Liver (tissue), 3 donors: ENCODE measurements around the gene SLC12A1.

Experiments
- EGR1 ChIP-seq, 2 donors: IDR thresholded peaks; 2 replicates each; pipeline ENCODE4 v1.6.1; 2016 to 2018; ENCODE audit warnings: antibody characterized with exemption in 2 of 2, low read depth in 2 of 2
- NR2F2 ChIP-seq: IDR thresholded peaks from 2 replicates; pipeline ENCODE4 v1.6.1; 2016; ENCODE audit warnings: antibody characterized with exemption
- RAD21 ChIP-seq, 2 donors: IDR thresholded peaks; 2 replicates each; pipeline ENCODE4 v1.6.1; 2016; ENCODE audit warnings: antibody characterized with exemption in 2 of 2, mild to moderate bottlenecking in 2 of 2
- TF ChIP-seq, protein P1 (sequence below): IDR thresholded peaks from 2 replicates; pipeline ENCODE4 v1.6.1; 2016; ENCODE audit warnings: antibody characterized with exemption, mild to moderate bottlenecking
- TF ChIP-seq, protein P2 (sequence below): fragments of 150-350 bp; IDR thresholded peaks from 2 replicates; pipeline ENCODE4 v1.5.1; 2017; ENCODE audit warnings: improper control_type of control experiment, low read depth, low read length; ENCODE audit not compliant: missing input control
- TF ChIP-seq, protein P3 (sequence below): IDR thresholded peaks from 2 replicates; pipeline ENCODE4 v1.6.1; 2016; ENCODE audit warnings: antibody characterized with exemption
- TF ChIP-seq, protein P4 (sequence below): IDR thresholded peaks from 2 replicates; pipeline ENCODE4 v1.6.1; 2016; ENCODE audit warnings: antibody characterized with exemption
- TF ChIP-seq, protein P5 (sequence below): IDR thresholded peaks from 2 replicates; pipeline ENCODE4 v1.6.1; 2016; ENCODE audit warnings: antibody characterized with exemption
- donor health status: healthy.
- donor health status: healthy.

DNA sequence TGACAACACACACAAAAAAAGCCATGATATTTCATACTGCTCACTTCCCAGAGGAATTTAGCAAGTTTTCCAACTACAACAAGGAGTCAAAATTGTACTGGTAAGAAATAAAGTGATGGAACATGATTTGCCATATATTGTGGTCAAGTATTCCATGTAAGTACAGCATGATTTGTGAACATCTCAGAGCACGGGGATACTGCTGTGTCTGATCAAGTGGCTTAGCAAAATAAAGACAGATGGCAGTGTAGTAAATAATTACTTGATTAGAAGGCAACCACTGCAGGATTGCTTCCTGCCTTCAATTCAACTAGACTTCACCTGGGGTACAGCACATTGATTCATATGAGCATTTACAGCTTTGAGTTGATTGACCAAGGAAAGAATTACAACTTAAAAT, 73.5 kb downstream of the SLC12A1 start:
- TF ChIP-seq, protein P1, sequence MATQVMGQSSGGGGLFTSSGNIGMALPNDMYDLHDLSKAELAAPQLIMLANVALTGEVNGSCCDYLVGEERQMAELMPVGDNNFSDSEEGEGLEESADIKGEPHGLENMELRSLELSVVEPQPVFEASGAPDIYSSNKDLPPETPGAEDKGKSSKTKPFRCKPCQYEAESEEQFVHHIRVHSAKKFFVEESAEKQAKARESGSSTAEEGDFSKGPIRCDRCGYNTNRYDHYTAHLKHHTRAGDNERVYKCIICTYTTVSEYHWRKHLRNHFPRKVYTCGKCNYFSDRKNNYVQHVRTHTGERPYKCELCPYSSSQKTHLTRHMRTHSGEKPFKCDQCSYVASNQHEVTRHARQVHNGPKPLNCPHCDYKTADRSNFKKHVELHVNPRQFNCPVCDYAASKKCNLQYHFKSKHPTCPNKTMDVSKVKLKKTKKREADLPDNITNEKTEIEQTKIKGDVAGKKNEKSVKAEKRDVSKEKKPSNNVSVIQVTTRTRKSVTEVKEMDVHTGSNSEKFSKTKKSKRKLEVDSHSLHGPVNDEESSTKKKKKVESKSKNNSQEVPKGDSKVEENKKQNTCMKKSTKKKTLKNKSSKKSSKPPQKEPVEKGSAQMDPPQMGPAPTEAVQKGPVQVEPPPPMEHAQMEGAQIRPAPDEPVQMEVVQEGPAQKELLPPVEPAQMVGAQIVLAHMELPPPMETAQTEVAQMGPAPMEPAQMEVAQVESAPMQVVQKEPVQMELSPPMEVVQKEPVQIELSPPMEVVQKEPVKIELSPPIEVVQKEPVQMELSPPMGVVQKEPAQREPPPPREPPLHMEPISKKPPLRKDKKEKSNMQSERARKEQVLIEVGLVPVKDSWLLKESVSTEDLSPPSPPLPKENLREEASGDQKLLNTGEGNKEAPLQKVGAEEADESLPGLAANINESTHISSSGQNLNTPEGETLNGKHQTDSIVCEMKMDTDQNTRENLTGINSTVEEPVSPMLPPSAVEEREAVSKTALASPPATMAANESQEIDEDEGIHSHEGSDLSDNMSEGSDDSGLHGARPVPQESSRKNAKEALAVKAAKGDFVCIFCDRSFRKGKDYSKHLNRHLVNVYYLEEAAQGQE: no peak
- TF ChIP-seq, protein P2, sequence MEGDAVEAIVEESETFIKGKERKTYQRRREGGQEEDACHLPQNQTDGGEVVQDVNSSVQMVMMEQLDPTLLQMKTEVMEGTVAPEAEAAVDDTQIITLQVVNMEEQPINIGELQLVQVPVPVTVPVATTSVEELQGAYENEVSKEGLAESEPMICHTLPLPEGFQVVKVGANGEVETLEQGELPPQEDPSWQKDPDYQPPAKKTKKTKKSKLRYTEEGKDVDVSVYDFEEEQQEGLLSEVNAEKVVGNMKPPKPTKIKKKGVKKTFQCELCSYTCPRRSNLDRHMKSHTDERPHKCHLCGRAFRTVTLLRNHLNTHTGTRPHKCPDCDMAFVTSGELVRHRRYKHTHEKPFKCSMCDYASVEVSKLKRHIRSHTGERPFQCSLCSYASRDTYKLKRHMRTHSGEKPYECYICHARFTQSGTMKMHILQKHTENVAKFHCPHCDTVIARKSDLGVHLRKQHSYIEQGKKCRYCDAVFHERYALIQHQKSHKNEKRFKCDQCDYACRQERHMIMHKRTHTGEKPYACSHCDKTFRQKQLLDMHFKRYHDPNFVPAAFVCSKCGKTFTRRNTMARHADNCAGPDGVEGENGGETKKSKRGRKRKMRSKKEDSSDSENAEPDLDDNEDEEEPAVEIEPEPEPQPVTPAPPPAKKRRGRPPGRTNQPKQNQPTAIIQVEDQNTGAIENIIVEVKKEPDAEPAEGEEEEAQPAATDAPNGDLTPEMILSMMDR: no peak
- no peak for TF ChIP-seq RAD21 (IDR thresholded peaks at IDR 0.05)
- TF ChIP-seq, protein P3, sequence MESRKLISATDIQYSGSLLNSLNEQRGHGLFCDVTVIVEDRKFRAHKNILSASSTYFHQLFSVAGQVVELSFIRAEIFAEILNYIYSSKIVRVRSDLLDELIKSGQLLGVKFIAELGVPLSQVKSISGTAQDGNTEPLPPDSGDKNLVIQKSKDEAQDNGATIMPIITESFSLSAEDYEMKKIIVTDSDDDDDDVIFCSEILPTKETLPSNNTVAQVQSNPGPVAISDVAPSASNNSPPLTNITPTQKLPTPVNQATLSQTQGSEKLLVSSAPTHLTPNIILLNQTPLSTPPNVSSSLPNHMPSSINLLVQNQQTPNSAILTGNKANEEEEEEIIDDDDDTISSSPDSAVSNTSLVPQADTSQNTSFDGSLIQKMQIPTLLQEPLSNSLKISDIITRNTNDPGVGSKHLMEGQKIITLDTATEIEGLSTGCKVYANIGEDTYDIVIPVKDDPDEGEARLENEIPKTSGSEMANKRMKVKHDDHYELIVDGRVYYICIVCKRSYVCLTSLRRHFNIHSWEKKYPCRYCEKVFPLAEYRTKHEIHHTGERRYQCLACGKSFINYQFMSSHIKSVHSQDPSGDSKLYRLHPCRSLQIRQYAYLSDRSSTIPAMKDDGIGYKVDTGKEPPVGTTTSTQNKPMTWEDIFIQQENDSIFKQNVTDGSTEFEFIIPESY: no peak
- no peak for TF ChIP-seq EGR1 (IDR thresholded peaks at IDR 0.05; ENCODE audit: low read depth in 2 of 2)
- TF ChIP-seq NR2F2: no peak
- TF ChIP-seq, protein P4, sequence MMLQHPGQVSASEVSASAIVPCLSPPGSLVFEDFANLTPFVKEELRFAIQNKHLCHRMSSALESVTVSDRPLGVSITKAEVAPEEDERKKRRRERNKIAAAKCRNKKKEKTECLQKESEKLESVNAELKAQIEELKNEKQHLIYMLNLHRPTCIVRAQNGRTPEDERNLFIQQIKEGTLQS: no peak
- TF ChIP-seq, protein P5, sequence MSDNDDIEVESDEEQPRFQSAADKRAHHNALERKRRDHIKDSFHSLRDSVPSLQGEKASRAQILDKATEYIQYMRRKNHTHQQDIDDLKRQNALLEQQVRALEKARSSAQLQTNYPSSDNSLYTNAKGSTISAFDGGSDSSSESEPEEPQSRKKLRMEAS: no peak
